CD4-positive, alpha-beta T cell treated with Interleukin-6 at 100 ng/mL for 8 hours (primary cell): ENCODE results near the gene TJP1.
"Not testable (repeated sequence)": the region's sequence is repeated elsewhere in the genome, so short reads cannot be mapped to it uniquely, and the experiment has no call there.

Source experiments
- DNase-seq: peaks from one replicate; pipeline ENCODE4 v3.0.0-alpha.2; 2020; ENCODE audit warnings: mixed read lengths, low spot score

The TJP1 gene

DNA sequence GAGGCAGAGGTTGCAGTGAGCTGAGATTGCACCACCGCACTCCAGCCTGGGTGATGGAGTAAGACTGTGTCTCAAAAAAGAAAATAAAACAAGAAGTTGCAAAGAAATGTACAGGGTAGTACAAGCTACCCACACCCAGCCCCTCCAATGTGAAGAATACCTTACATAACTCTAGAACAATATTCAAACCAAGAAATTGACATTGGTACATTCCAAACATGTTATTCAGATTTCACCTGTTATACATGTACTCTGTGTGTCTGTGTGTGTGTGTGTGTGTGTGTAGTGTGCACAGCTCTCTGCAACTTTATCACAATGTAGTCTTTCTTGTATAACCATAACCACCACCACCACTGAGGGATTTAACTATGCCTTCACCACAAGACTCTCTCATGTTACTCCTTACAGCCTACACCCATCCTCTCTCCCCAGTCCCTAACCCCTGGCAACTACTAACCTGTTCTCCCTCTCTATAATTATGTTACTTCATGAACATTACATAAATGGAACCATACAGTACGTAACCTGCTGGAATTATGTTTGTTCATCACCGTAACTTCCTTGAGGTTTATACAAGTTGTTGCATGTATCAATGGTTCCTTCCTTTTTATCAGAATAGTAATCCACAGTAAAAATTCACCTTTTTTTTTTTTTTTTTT, 16.2 kb upstream of the TJP1 start:
- DNase-seq = no peak

DNA sequence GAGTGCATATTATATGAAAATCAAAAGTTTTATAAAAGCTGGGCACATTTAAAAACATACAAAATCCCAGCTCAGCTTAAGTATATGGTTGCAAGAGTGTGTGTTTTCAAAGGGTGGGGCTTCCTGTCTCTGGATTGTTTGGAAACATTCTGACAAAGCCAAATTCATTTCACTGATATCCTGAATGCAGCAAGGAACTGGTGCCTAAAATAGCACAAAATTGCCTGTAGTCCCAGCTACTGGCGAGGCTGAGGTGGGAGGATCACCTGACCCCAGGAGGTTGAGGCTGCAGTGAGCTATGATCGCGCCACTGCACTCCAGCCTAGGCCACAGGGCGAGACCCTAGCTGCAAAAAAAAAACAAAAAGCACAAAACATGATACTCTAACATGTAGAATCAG, 13.0 kb upstream of the TJP1 start:
- no peak for DNase-seq

DNA sequence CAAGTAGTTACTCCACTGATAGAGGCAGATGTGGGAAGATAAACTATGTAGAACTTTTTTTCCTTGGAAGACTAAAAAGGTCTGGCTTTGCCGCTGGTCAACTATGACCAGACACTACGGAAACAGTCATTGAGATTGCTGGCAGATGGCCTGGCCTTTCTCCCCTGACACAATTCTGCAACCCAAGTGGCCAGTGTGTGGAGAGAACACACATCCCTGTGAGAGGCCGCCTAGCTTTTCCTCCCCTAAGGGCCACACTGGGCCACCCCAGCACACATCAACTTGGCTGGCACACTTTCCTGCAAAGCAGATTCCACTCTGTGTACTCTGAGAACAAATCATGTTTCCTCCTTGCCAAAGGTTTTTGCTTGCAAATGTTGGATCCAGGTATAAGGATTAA, 10.4 kb upstream of the TJP1 start:
- DNase-seq = no peak

DNA sequence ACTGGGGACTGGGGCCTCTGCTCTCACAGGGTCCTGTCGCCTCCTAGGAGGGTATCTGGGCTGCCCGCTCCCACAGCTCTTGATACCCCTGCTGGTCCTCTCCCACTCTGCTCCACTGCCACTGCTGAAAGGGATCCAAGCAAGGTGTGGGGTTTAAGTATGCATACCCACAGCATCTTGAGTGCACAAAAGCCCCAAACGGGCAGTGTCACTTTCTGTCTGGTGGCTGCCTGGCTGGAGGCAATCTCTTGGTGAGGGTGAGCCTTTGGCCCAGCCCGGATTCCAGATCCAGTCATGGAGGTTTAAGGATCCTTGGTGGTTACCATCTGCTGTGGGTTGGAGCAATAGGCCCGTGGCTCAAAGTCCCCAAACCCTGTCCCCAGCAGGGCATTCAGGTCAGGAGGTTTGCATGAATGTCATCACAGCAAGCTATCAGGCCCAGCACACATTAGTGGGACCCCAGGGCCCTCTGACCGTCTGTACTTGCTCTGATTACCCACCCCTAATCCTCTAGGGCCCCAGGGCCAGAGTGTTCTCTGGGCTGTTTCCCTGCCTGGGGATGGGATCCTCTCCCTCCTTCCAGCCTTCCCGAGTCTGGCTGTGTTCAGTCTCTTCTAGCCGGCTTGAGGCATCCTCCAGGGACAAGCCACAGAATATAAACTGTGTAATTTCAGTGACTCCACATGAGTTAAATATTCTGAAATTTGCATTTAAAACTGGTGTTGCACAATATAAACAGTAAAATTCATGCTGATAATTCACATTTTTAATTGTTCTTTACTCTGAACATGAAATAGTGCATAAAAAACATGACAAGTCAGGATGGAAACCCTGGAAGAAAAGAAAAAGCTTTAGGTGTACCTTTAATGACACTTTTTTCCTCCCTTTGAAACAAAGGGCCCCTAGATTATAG, 4.9 kb upstream of the TJP1 start:
- no peak for DNase-seq

DNA sequence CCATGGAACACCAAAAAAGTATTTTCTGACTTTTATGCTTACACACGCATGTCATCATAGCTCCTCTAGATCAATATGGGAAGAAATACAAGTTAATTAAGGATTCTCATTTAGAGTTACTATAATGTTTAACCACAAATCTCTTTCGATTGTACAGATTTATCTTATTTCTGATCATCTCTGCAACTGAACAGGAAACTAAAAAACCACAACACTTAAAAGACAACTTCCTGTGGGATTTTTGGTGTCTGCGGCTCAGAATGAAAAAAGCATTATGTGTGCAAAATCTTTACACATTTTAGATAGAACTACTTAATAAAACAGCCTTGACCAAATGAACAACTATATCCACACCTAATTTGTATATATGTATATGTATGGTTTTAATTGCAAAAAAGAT, 3.0 kb upstream of the TJP1 start:
- DNase-seq = peak; percentile 24

DNA sequence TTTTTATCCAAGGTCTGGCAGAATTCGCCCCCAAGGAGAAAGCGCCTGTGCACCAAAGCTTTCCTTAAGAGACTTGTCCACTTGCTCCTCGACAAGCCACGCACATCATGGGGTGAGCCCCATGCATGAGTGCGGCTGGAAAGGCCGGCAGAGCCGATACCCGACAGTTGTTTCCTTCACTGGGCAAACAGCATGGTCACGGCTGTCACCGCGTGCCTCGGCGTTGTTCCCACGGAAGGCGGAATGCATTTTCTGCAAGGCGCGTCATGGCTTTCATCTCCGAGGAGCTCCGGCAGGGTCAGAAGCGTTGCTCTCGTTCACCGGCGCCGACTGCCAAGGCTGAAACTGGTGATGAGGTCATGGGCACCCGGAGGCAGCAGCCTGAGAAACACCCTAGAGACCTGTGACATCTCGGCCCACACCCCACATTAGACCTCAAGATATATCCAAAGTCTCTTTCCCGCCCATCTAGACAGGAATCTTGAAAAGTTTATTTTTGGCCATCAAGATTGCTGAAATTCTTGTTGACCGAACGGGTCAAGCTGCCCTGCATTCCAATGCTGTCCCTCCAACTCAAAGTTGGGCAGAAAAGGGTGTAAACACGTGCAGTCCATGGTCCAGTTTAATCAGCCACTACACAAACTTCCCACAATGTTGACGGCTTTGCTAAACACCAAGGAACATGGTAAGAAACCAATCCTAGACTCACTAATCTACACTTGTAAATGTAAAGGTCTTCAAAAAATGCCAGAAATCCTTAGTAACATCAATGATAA, 604 bp upstream of the TJP1 start:
- DNase-seq = no peak

DNA sequence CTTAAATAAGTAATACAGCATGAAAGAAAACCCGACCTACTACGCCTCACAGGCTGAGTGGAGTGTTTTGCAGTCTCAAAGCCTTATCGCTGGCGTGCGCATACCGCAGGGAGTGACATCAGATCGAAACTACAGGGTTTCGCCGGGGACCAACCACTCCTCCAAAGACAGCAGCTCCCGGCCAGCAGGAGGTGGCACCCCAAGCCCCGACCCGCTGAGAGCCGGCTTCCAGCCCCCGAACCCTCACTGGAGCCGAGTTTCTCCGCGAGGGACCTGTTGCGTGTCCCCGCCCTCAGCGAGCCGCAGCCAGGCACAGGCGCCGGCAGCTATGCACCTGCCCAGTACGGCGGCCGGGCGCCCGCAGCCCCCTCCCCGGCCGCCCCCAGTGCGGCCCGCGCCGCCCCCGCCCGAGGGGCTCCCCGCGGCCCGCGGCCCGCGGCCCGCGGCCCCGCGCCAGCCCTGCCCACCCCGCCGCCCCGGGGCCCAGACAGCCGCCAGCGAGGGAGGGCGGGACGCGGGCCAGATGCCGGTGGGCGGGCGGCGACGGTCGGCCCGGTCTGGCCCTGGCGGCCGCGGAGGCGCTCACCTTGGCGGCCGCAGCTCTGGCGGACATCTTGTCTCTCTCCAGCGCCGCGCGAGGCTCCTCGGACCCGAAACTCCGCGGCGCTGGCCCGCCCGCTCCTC, 710 bp downstream of the TJP1 start:
- DNase-seq = no peak

DNA sequence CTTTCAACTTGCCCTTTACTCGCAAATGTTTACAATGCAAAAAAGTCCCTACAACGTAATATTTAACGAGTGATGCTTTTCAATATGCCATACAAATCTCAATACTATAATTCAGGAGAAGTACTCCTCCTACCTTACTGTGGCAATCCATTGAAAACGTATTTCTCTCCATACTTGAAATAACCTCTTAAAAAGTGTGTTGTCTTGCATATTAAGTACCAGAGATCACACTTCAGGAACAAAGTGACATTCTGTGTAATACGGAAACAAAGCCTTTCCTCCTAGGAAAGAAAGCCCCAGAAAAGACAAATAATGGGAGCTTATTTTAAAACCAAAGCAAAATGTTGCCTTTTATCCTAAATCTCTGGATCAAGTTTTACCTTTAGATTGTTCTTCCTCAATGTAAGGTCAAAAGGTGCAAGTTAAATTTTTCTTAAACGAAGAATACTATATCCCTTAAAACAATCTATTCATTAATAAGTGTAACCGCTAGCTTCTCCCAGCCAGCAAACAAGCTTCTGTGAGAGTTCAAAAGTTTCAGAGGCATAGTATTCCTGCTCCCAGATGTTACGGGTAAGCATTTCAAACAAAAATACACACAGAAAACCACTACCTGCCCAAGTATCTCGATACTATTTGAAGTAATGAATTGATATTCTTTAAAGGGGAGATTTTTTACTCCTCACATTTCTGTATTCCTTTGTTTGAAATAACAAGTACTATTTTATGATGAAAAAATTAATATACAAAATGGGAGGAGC, 1.7 kb downstream of the TJP1 start:
- no peak for DNase-seq

DNA sequence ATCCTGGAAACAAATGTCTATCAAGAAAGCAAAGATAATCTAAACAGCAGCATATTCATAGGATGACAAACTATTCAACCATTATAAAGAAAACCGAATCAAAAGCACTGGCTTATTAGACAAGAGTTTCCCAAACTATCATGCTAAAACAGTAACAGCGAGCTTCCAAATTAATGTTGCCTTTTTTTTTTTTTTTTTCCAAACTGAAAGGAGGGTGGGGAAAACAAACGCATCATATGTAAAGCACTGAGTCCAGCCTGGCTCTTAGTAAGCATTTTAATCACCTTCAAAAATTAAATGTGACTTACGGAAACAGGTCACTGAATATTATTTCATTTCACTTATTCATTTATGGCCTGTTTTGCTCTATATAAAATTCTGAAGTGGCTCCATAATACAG, 2.3 kb downstream of the TJP1 start:
- DNase-seq = no peak

DNA sequence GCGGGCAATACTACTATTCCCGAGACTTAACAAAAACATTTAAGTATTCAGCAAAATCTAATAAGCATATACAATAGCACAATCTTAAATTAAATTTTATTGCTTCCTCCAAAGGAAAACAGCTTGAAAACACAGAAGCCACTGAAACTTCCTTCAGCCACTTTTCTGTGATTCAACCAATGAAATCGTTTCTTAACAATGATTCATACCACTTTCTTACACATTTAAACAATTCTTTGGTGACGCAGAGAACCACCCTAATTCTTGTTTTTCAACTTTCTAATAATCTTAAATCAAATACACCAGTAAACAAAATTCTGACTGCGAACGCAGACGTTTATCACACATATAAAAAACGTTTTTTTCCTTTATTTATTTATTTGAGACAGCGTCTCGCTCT, 4.1 kb downstream of the TJP1 start:
- DNase-seq = no peak

DNA sequence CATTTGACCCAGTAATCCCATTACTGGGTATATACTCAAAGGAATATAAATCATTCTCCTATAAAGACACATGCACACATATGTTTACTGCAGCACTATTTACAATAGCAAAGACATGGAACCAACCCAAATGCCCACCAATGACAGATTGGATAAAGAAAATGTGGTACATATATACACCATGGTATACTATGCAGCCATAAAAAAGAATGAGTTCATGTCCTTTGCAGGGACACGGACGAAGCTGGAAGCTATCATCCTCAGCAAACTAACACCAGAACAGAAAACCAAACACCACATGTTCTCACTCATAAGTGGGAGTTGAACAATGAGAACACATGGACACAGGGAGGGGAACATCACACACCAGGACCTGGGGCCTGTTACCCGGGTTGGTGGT, 4.8 kb downstream of the TJP1 start:
- not testable (repeated sequence) for DNase-seq

DNA sequence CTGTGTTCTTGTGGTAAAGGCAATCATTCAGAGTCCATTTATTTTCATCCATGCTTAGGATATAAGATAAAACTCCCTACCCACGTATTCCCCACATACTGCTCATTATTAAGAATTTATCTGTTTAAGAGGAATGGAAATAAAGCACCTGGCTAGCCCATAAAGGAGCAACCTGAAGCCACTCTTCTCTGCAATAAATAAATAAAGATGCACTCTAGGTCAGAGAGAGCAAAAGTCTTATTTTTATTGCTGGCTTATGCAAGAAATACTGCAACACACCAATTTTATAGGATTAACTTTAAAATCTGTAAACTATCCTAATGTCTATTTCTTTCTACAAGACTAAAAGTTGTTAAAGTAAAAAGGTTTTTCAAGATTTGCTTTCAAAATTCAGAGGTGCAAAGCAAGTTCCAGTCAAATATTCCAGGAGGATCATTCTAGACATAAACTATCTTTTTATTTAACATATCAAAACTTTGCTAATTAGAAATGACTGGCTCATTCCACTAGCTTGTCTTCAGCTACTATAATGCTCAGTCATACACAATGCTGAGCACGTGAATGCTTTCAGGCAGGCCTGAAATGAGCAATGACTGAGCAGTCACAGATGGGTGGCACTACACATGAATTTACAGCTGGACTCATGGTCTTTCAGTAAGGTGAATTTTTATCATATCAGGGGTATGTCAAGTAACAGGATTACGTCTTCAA, 7.1 kb downstream of the TJP1 start:
- no peak for DNase-seq

DNA sequence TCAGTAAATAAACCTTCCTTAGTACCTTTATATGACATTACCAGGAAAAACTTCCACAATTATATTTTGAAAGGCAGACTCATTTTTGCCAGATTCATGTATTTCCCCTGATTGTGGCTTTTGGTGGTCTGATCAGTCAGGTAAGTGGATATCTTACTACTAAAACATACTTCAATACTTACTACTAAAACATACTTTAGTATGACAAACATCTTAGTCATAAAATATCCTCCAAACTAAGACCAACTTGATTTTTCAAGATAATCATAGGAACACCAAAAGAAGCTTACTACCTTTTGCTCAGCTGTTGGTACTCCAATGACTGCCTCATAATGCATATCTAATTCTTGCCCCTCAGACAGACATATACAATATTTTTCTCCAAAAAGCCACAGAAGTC, 9.3 kb downstream of the TJP1 start:
- DNase-seq = no peak

DNA sequence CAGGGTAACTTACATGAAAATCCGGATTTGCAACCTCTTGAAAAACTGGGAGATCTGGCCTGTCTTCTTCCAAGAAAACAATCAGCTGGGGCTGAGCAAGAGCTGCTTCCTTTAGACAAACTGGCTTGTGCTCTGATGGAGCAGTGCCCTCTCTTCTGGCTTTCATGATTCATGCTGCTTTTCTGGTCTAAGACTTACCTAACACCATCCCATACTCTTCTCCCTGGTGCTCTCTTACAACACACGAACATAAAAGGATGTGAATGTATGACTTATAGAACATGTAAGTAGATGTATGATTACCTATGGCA, 9.9 kb downstream of the TJP1 start:
- no peak for DNase-seq

DNA sequence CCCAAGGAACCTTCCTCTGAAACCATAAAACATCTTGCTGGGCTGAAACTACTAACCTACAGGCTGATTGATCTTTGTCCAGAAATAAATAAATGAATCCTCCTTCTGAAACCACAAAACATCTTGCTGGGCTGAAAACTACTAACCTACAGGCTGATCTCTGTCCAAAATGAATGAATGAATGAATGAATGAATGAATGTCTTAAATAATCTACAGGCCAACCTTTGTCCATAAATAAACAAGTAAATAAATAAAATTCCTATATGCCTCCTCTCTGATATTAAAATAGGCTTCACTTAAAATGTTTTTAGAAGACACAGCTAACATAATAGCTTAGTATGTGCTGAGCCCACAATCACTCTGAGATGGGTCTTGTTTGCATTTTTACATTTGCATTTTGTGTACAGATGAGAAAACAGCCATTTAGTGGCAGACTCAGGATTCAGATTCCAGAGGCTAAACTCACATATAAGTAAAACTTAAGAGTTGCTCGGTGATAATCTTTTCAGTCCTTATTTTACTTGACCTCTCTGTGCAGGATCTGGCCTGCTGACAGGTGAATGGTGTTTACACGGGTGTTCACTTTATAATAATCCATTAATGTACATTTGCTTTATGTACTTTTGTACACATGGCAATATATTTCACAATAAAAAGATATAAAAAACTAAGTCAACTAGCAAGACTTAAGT, 10.4 kb downstream of the TJP1 start:
- DNase-seq = no peak

DNA sequence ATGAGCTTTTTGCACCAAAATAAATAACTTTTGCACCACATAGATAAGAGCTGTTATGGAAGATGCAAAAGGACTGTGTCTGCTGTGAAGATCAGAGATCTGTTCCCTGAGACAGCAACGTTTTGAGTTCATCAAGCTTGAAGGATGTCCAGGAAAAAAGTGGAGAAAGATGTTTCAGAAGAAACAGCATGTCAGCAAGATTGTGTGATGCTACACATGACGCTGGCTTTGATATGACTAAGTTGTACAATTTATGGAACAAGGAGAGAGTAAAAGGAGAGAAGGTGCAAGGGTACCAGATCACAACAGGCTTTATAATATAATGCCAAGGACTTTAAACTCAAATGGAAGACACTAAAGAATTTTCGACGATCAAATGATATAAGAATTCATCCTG, 16.6 kb downstream of the TJP1 start:
- no peak for DNase-seq

DNA sequence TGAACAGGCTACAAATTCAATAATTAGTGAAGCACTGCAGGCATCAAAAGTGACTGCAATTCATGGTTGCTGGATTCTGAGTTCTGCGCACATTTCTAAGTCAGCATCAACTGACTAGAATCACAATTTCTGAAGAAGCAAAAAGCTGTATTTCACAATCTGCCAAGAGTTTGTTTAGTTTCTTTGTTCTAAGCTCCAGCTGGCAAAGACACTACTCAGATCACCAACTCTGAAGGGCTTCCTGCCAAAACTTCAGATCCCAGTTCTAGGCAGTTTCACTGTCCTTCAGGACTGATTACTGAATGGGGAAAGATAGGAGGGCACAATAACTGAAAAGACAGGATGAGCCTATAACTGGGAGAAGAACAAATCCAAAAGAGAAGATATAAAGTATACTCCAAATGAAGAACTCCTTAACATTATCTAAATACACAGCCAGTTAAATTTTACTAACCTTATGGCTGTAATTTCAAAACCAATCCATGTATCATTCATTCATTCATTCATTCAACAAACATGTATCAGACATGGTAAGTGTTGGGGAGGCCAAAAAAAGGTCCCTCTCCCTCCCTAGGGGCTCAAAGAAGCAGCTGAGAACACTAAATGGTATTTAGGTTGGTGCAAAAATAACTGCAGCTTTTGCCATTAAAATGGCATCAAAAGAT, 17.1 kb downstream of the TJP1 start:
- DNase-seq = no peak

DNA sequence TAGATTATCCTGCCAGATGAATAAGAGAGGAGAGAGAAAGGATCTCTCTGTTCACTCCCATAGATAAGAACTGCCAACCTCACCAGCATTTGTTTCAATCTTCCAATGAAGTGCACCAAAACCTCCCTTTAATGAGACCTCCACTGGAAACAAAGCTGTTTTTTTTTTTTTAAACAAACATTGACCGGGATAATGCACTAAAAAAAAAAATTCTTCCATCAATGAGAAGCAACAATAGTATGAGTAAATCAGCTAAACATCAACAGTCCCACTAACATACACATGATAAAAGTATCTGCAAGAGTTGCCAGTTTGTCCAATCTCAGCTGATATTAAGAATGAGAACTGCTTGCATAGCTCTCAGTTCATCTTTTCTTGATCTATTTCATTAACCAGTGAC, 19.9 kb downstream of the TJP1 start:
- DNase-seq = no peak

DNA sequence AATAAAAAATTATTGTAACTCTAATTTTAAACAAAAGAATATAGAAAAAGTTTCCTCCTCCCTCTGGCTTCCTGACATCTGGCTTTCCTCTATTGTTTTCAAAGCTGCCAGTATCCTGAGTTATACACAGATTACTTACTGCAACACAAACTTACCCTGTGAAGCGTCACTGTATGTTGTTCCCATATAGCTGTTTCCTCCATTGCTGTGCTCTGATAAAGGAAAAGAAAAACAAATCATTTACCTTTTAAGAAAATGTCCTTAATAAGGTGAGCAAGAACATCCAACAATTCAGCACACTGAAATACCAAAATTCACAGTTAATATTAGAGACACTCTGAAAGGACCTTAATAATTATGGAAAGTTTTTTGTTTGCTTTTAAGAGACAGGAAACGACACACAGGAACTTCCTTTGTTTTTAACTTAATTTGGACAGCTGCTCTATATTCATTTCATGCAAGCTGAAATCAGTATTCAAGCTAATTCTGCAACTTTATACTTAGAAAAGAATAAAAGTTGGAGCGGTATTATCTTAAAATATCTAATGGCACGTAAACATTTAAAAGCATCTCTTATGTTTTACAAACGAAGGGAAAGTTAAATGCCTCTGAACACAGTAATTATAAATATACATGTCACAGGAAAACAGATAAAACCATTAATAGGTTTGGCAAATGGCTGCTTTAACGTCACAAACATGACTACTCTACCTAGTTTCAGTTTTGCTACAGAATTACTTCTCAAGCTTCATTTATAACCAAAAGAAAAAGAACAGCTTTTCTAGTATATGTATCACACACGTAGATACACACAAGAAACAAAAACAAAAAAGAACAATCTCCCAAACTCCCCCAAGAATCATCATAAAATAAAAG, 21.5 kb downstream of the TJP1 start:
- no peak for DNase-seq
